ENCODE results near the gene TFR2.

The TFR2 gene

GRCh38 chr7:100614308-100614861 lies 27.0 kb downstream of the TFR2 start:
- Histone ChIP-seq H3K4me3 (ENCODE audit: low read depth, low read length) (no peak overlapping the region), H3K4me1 (ENCODE audit: control insufficient read depth, insufficient read depth, low read length) (no peaks in the 10 kb centered on the region), H3K36me3 (ENCODE audit: control insufficient read depth, insufficient read depth, low read length) (no peaks in the 10 kb centered on the region), H3K9ac (ENCODE audit: low read depth, low read length) (no peak overlapping the region), H3K27me3 (ENCODE audit: control insufficient read depth, insufficient read depth, low read length) (peaks cover 2% of the 10 kb centered on the region), H3K9me3 (ENCODE audit: control insufficient read depth, insufficient read depth, low read length) (no peaks in the 10 kb centered on the region)

- Histone ChIP-seq H3K4me3 (ENCODE audit: low read depth, low read length) (peak overlapping the region; percentile 87), H3K4me1 (ENCODE audit: control insufficient read depth, insufficient read depth, low read length) (no peaks in the 10 kb centered on the region), H3K9me3 (ENCODE audit: control insufficient read depth, insufficient read depth, low read length) (no peaks in the 10 kb centered on the region), H3K36me3 (ENCODE audit: control insufficient read depth, insufficient read depth, low read length) (no peaks in the 10 kb centered on the region), H3K27me3 (ENCODE audit: control insufficient read depth, insufficient read depth, low read length) (peaks cover 2% of the 10 kb centered on the region), H3K9ac (ENCODE audit: low read depth, low read length) (no peak overlapping the region)
These were observed 27.8 kb downstream of the TFR2 start for GRCh38 chr7:100613412-100614175.

- H3K4me1 ChIP-seq (ENCODE audit: control insufficient read depth, insufficient read depth, low read length) = no peaks in the 10 kb centered on the region
- H3K36me3 ChIP-seq (ENCODE audit: control insufficient read depth, insufficient read depth, low read length) = no peaks in the 10 kb centered on the region
- peak overlapping the region; percentile 87 for H3K4me3 ChIP-seq (ENCODE audit: low read depth, low read length)
- H3K9me3 ChIP-seq (ENCODE audit: control insufficient read depth, insufficient read depth, low read length) = no peaks in the 10 kb centered on the region
- H3K27me3 ChIP-seq (ENCODE audit: control insufficient read depth, insufficient read depth, low read length) = peaks cover 2% of the 10 kb centered on the region
- no peak overlapping the region for H3K9ac ChIP-seq (ENCODE audit: low read depth, low read length)
These were observed 28.5 kb downstream of the TFR2 start for GRCh38 chr7:100612730-100613390.

GRCh38 chr7:100611983-100612729 lies 29.2 kb downstream of the TFR2 start, which contains the start of gene MOSPD3:
MOSPD3 (plus strand) TSS chr7:100612540; CDS start chr7:100612792, 252 bp downstream.
- H3K4me3 ChIP-seq (ENCODE audit: low read depth, low read length) = peak within 1 kb of the TSS; percentile 87
- no peaks in the 10 kb centered on the region for H3K4me1 ChIP-seq (ENCODE audit: control insufficient read depth, insufficient read depth, low read length)
- peaks cover 5% of the 10 kb centered on the region for H3K36me3 ChIP-seq (ENCODE audit: control insufficient read depth, insufficient read depth, low read length)
- peaks cover 2% of the 10 kb centered on the region for H3K27me3 ChIP-seq (ENCODE audit: control insufficient read depth, insufficient read depth, low read length)
- no peaks in the 10 kb centered on the region for H3K9me3 ChIP-seq (ENCODE audit: control insufficient read depth, insufficient read depth, low read length)
- H3K9ac ChIP-seq (ENCODE audit: low read depth, low read length) = peak within 1 kb of the TSS; percentile 70

DNA sequence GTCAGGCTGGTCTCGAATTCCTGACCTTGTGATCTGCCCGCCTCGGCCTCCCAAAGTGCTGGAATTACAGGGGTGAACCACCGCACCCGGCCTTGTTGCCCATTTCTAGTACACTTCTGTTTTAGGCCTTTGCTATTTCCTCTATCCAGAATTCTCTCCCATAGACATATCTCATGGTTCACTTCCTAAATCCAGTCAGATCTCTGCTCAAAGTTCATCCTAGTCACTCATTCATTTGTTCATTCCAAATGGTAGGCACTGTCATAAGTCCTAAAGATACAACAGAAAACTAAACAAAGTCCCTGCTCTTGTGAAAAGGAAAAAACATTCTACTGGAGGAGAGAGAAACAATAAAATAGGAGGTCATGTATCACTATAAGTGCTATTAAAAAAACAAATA lies 31.4 kb downstream of the TFR2 start:
- H3K9me3 ChIP-seq (ENCODE audit: control insufficient read depth, insufficient read depth, low read length) = no peaks in the 10 kb centered on the region
- H3K36me3 ChIP-seq (ENCODE audit: control insufficient read depth, insufficient read depth, low read length) = peaks cover 5% of the 10 kb centered on the region
- H3K4me1 ChIP-seq (ENCODE audit: control insufficient read depth, insufficient read depth, low read length) = no peaks in the 10 kb centered on the region
- H3K4me3 ChIP-seq (ENCODE audit: low read depth, low read length) = no peak overlapping the region
- no peak overlapping the region for H3K9ac ChIP-seq (ENCODE audit: low read depth, low read length)
- peaks cover 4% of the 10 kb centered on the region for H3K27me3 ChIP-seq (ENCODE audit: control insufficient read depth, insufficient read depth, low read length)

DNA sequence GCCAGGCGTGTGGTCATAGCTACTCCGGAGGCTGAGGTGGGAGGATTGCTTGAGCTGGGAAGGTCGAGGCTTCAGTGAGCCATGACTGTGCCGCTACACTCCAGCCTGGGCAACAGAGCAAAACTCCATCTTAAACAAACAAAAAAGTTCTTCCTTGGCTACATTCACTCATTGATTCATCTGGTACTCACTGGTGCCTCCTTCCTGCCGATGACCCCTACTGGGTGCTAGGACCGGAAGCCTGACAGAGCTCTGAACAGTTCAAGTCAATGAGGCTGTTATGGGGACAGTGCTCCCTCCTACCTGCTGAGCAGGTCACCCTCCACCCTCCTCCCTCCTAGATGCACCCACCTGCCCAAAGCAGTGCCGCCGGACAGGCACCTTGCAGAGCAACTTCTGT lies 34.2 kb downstream of the TFR2 start:
- Histone ChIP-seq H3K4me1 (ENCODE audit: control insufficient read depth, insufficient read depth, low read length) (no peaks in the 10 kb centered on the region), H3K9me3 (ENCODE audit: control insufficient read depth, insufficient read depth, low read length) (no peaks in the 10 kb centered on the region), H3K9ac (ENCODE audit: low read depth, low read length) (no peak overlapping the region), H3K27me3 (ENCODE audit: control insufficient read depth, insufficient read depth, low read length) (peaks cover 2% of the 10 kb centered on the region), H3K36me3 (ENCODE audit: control insufficient read depth, insufficient read depth, low read length) (peaks cover 5% of the 10 kb centered on the region), H3K4me3 (ENCODE audit: low read depth, low read length) (no peak overlapping the region)

DNA sequence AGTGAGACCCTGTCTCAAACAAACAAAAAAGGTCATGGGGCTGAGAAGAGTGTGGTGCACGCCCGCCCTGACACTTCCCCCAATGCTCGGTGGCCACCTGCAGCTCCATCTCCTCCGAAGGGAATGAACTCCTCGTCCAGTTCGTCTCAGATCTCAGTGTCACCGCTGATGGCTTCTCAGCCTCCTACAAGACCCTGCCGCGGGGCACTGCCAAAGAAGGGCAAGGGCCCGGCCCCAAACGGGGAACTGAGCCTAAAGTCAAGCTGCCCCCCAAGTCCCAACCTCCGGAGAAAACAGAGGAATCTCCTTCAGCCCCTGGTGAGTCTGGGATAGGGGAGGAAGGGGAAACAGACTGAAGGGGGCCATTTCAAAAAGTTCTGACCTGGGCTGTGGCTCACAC lies 35.0 kb downstream of the TFR2 start:
- no peaks in the 10 kb centered on the region for H3K9me3 ChIP-seq (ENCODE audit: control insufficient read depth, insufficient read depth, low read length)
- H3K36me3 ChIP-seq (ENCODE audit: control insufficient read depth, insufficient read depth, low read length) = peaks cover 5% of the 10 kb centered on the region
- H3K27me3 ChIP-seq (ENCODE audit: control insufficient read depth, insufficient read depth, low read length) = peaks cover 2% of the 10 kb centered on the region
- H3K4me1 ChIP-seq (ENCODE audit: control insufficient read depth, insufficient read depth, low read length) = no peaks in the 10 kb centered on the region
- peak overlapping the region; percentile 74 for H3K4me3 ChIP-seq (ENCODE audit: low read depth, low read length)
- H3K9ac ChIP-seq (ENCODE audit: low read depth, low read length) = no peak overlapping the region

DNA sequence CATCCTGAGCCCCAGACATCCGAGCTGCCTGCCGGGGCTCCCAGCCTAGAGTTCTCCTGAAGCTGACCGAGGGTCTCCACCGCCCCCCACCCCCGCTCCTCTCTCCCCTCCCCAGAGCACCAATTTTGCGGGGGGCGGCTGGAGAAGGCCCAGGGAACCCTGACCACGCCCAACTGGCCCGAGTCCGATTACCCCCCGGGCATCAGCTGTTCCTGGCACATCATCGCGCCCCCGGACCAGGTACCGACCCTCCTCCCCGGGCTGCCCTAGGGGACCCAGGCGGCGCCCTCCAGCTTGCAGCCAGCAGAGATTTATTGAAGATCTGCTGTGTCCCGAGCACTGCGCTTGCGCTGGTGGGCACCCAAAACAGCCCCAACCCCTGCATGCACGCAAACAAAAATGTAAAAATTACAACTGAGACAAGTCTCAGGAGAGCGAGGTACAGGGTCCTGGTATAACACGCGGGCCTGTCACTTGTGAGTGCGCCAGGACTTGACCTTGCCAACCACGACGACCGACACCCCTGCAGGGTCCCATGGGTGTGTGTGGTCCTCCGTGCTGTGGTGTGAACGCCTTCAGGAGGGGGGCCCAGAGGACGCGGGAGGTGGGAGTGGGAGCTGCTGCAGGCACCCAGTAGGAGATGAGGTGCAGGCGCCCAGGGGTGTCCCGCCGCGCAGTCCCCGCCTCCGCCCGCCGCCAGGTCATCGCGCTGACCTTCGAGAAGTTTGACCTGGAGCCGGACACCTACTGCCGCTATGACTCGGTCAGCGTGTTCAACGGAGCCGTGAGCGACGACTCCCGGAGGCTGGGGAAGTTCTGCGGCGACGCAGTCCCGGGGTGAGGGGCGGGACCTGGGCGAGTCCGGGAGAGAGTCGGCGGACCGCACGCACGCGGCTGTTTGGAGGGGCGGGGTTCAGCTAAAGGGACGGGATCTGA lies 36.1 kb downstream of the TFR2 start:
- Histone ChIP-seq H3K9me3 (ENCODE audit: control insufficient read depth, insufficient read depth, low read length) (no peaks in the 10 kb centered on the region), H3K4me3 (ENCODE audit: low read depth, low read length) (peak overlapping the region; percentile 74), H3K9ac (ENCODE audit: low read depth, low read length) (no peak overlapping the region), H3K27me3 (ENCODE audit: control insufficient read depth, insufficient read depth, low read length) (peaks cover 2% of the 10 kb centered on the region), H3K4me1 (ENCODE audit: control insufficient read depth, insufficient read depth, low read length) (no peaks in the 10 kb centered on the region), H3K36me3 (ENCODE audit: control insufficient read depth, insufficient read depth, low read length) (peaks cover 9% of the 10 kb centered on the region)

DNA sequence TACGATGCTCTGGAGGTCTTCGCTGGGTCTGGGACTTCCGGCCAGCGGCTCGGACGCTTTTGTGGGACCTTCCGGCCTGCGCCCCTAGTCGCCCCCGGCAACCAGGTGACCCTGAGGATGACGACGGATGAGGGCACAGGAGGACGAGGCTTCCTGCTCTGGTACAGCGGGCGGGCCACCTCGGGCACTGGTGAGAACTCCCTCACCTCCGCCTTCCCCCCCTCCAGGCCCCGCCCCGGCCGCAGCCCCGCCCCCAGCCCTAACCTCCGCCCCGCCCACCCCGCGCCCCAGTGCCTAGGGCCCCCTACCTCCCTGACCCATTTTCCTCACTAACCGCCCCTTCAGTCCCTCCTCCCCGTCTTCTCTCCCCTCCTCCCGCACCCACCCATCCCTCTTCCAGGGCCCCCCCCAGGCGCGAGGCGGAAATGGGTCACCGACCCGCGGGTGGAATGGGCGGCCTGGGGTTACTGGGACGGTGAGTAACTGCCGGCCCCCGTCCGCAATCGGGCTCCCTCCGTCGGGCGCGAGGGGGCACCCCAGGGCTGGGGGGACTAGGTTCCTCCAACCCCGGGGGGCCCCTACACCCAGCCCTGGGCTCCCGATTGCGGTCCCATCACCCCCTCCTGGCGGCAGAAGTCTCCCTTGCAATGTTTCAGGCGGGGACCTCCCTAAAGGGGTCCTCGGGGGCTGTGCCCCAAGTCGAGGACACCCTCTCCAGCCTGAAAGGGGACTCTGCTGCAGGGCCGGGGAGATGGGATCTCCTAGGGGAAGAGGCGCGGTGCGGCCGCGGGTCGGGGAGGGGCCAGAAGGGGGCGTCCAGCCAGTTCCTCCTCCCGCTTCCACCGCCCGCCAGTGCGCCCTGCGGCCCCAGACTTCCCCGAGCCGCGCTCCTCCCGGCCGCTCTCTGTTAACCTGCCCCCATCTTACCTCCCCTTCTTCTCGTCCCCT lies 37.0 kb downstream of the TFR2 start:
- peak overlapping the region; percentile 65 for H3K9ac ChIP-seq (ENCODE audit: low read depth, low read length)
- no peaks in the 10 kb centered on the region for H3K4me1 ChIP-seq (ENCODE audit: control insufficient read depth, insufficient read depth, low read length)
- H3K9me3 ChIP-seq (ENCODE audit: control insufficient read depth, insufficient read depth, low read length) = no peaks in the 10 kb centered on the region
- peaks cover 12% of the 10 kb centered on the region for H3K36me3 ChIP-seq (ENCODE audit: control insufficient read depth, insufficient read depth, low read length)
- H3K27me3 ChIP-seq (ENCODE audit: control insufficient read depth, insufficient read depth, low read length) = peaks cover 2% of the 10 kb centered on the region
- peak overlapping the region; percentile 87 for H3K4me3 ChIP-seq (ENCODE audit: low read depth, low read length)

GRCh38 chr7:100603726-100604027 lies 37.7 kb downstream of the TFR2 start:
- H3K9me3 ChIP-seq (ENCODE audit: control insufficient read depth, insufficient read depth, low read length) = no peaks in the 10 kb centered on the region
- H3K4me3 ChIP-seq (ENCODE audit: low read depth, low read length) = peak overlapping the region; percentile 87
- H3K36me3 ChIP-seq (ENCODE audit: control insufficient read depth, insufficient read depth, low read length) = peaks cover 12% of the 10 kb centered on the region
- peak overlapping the region; percentile 65 for H3K9ac ChIP-seq (ENCODE audit: low read depth, low read length)
- H3K4me1 ChIP-seq (ENCODE audit: control insufficient read depth, insufficient read depth, low read length) = no peaks in the 10 kb centered on the region
- peaks cover 2% of the 10 kb centered on the region for H3K27me3 ChIP-seq (ENCODE audit: control insufficient read depth, insufficient read depth, low read length)
